ENCODE results near the gene MGAT5. TPM values are rescaled to one million over a fixed set of nuclear protein-coding genes. Genes with fewer than 3 reads are reported as not detected.

The MGAT5 gene
- 95.3 and 98.0 TPM in 2 replicates for total RNA-seq (2014; rRNA removed; shearing (Covaris generic))

DNA sequence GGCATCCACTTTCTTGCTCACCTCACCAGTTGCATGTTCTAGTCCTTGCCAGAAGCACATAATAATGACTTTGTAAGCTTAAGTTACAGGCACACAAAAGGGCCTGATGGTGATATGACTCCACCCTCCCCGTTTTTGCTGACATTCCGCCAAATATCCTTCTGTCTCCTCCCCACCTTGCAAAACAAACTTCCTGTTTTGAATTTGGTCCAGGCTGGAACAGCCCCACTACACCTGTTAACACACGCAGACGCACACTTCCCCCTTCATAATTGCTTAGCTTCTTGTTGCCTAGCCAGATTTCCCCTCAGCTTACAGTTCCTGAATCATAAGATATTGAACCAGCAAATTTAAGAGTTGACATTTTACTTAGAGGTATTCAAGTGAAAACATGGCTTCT, at the start of gene MGAT5:
Gene MGAT5, plus strand, starts transcription at position 269 of the 400 bp plus-strand sequence. CDS start 332 bp downstream, outside the sequence.
- H3K9me3 ChIP-seq (replicated peaks) = no peaks in the 10 kb centered on the region
- H3K27ac ChIP-seq = no peak within 1 kb of the TSS
- no peak for DNase-seq
- peaks cover 30% of the 10 kb centered on the region for H3K36me3 ChIP-seq
- H3K4me3 ChIP-seq = no peak within 1 kb of the TSS
- H3K4me1 ChIP-seq = peaks cover 3% of the 10 kb centered on the region
- H3K27me3 ChIP-seq = no peaks in the 10 kb centered on the region

DNA sequence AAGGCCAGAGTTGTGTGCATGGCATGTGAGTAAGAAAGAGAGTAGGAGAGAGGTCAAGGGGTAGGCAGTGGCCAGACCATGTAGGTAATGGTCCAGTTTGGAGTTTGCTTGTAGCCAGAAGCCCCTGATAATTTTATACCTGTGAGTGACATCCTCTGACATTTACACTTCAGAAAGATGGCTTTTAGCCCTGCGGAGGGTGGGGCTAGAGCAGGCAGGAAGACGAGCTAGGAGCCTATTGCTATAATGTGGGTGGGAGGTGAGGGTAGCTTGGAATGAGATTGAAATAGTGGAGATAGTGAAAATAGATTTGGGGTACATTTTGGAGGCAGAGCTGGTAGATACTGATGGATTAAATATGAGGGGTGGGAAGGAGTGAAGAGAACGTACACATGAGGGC, 48.8 kb upstream of the MGAT5 start:
- H3K27me3 ChIP-seq = no peaks in the 10 kb centered on the region
- peaks cover 44% of the 10 kb centered on the region for H3K4me1 ChIP-seq
- H3K9me3 ChIP-seq (replicated peaks) = no peaks in the 10 kb centered on the region
- no peak overlapping the region for H3K4me3 ChIP-seq
- no peak overlapping the region for H3K27ac ChIP-seq
- DNase-seq = no peak
- no peaks in the 10 kb centered on the region for H3K36me3 ChIP-seq

GRCh38 chr2:134206031-134206430, 47.8 kb upstream of the MGAT5 start:
- H3K36me3 ChIP-seq = no peaks in the 10 kb centered on the region
- peaks cover 39% of the 10 kb centered on the region for H3K4me1 ChIP-seq
- no peak overlapping the region for H3K27ac ChIP-seq
- no peaks in the 10 kb centered on the region for H3K27me3 ChIP-seq
- DNase-seq = no peak
- no peaks in the 10 kb centered on the region for H3K9me3 ChIP-seq (replicated peaks)
- H3K4me3 ChIP-seq = no peak overlapping the region

DNA sequence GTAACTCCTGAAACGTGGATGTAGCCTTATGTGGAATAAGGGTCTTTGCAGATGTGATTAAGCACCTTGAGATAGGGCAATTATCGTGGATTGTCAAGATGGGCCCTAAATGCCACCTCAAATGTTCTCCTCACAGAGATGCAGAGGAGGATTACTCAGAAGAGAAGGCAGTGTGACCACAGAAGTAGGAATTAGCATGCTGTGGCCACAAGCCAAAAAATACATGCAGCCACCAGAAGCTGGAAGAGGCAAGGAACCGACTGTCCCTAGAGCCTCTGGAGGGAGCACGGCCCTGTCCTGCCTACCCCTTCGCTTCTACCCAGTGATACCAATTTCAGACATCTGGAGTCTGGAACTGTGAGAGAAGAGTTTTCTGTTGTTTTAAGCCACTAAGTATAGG, 47.3 kb upstream of the MGAT5 start:
- H3K9me3 ChIP-seq (replicated peaks) = no peaks in the 10 kb centered on the region
- H3K36me3 ChIP-seq = no peaks in the 10 kb centered on the region
- DNase-seq = peak; percentile 39 to 67
- no peaks in the 10 kb centered on the region for H3K27me3 ChIP-seq
- H3K4me1 ChIP-seq = peaks cover 39% of the 10 kb centered on the region
- H3K4me3 ChIP-seq = no peak overlapping the region
- no peak overlapping the region for H3K27ac ChIP-seq

DNA sequence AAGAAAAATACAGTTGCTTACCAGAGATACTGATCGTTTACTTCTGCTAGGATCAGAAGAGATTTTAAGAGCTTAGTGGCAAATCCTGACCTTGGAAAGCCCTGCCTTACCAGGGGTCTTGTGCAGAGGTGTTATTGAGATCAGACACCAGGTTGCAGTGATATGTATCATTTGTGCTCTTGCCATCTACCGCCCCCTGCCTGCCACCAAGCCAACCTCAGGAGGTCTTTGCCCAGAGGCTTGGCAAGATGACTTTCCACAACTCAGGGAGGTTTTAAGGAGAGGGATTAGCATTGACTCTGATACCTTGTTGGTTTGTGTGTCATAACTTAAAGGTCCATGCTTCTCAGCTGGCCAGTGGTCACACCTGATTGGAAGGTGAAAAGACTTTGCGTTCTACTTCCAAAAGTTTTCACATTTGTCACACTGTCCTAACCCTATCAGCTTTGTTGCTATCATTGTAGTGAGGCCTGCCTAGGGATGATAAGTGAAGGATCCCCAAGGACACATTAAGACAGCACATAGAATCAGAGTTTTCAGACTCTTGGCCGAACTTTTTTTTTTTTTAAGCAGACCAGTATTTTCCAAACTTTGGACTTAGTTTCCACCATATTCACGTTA, 46.2 kb upstream of the MGAT5 start:
- Histone ChIP-seq H3K4me1 (peaks cover 31% of the 10 kb centered on the region), H3K36me3 (no peaks in the 10 kb centered on the region), H3K27me3 (no peaks in the 10 kb centered on the region), H3K27ac (no peak overlapping the region), H3K4me3 (no peak overlapping the region), H3K9me3 (replicated peaks) (no peaks in the 10 kb centered on the region)
- DNase-seq = peak; percentile 72 to 81

DNA sequence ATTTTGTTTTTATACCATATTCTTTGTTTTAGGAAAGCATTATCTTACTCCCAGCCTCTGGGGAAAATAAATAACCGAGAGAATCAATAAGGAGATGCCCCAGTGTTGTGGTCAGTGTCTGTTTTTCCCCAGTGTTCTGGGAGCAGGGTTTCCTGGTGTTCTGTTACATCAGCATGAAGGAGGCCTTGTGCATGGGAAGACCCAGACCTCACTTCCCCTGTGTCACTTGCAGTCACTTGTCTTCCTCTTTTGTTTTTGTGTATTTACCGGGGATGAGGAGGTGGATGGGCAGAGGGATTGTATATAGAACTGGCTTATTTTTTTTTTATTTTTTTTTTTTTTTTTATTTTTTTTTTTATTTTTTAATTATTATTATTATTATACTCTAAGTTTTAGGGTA, 45.0 kb upstream of the MGAT5 start:
- no peak overlapping the region for H3K4me3 ChIP-seq
- H3K4me1 ChIP-seq = peaks cover 27% of the 10 kb centered on the region
- no peaks in the 10 kb centered on the region; the same call in 1 of the 2 replicates for H3K9me3 ChIP-seq (replicated peaks)
- peak in 1 of 2 experiments; percentile 51 for DNase-seq
- no peak overlapping the region for H3K27ac ChIP-seq
- no peaks in the 10 kb centered on the region for H3K27me3 ChIP-seq
- H3K36me3 ChIP-seq = no peaks in the 10 kb centered on the region

- H3K4me3 ChIP-seq = no peak overlapping the region
- no peak for DNase-seq
- H3K4me1 ChIP-seq = peaks cover 9% of the 10 kb centered on the region
These were observed 41.1 kb upstream of the MGAT5 start for GRCh38 chr2:134212746-134213145.

DNA sequence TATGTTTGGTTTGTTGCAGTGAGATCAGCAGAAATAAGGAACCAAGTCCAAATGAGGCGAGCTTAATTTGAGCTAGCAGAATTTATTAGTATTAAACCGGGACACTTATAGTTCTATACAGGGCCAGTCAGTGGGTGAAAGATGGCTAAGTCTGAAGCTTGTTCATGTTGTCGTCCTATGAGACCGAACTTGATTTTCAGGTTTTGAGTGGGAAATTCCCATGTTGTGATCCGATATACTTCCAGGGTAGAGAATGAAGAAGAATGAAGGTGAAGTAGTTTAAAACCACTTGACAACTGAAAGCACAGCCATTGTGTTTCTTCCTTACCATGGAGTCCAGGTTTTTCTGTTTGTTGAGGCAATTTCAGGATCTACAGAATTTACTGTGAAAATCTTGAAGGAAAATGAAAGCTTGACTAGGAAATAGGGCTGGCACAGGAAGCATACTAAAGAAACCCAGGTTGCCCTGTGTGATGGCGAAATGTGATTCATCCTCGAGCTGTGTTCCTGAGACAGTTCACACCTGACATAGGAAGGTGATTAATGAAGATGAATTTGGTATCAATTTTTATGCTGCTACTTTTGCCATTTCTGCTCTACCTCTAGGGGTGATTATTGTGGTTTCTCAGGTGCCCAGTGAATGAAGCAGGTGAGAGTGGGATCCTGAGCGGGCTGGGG, 37.6 kb upstream of the MGAT5 start:
- no peak overlapping the region for H3K4me3 ChIP-seq
- DNase-seq = no peak
- H3K4me1 ChIP-seq = no peaks in the 10 kb centered on the region
- H3K27me3 ChIP-seq = no peaks in the 10 kb centered on the region
- H3K36me3 ChIP-seq = no peaks in the 10 kb centered on the region
- no peak overlapping the region for H3K27ac ChIP-seq
- no peaks in the 10 kb centered on the region; the same call in none of the 2 replicates for H3K9me3 ChIP-seq (replicated peaks)

More at GRCh38 chr2:134212746-134213145, 41.1 kb upstream of the MGAT5 start:
- no peaks in the 10 kb centered on the region for H3K36me3 ChIP-seq
- H3K27ac ChIP-seq = no peak overlapping the region
- no peaks in the 10 kb centered on the region; the same call in 1 of the 2 replicates for H3K9me3 ChIP-seq (replicated peaks)
- H3K27me3 ChIP-seq = no peaks in the 10 kb centered on the region

DNA sequence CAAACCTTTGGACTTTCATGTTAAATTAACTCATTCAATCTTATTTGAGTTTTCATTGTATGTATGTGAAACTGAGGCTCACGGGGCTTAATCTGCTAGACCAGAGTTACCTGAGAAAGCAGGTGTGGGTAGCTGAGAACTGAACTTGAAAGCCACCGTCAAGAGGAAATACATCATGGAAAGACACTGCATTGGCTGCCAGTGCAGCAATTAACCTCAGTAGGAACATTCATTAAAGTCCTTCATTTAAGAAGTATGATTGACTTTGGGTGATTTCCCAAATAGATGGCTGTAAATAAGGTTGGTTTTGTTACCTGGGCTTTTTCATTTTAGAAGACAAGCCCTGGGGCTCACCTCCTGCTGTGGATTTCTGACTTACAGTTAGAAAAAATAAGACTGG, 36.5 kb upstream of the MGAT5 start:
- no peak for DNase-seq
- no peak overlapping the region for H3K4me3 ChIP-seq
- H3K27me3 ChIP-seq = no peaks in the 10 kb centered on the region
- H3K27ac ChIP-seq = no peak overlapping the region
- no peaks in the 10 kb centered on the region; the same call in none of the 2 replicates for H3K9me3 ChIP-seq (replicated peaks)
- H3K36me3 ChIP-seq = no peaks in the 10 kb centered on the region
- H3K4me1 ChIP-seq = no peaks in the 10 kb centered on the region

DNA sequence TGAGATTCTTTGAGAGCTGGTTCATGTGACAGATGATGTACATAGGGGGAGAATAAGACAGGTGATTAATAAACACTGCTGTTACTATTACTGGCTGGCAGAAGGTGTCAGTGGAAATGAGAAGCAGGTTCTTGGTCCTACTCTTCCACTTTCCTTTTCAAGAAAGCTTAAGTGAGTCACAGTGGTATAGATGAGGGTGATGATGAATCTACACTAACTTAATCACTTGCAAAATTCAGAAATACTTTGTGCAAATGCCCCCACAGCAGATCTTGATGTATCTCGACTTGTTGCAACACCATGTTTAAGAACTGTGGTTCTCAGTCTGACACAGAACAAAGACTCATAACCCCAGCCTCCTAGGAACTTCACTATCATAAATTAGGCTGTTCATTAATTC, 35.9 kb upstream of the MGAT5 start:
- Histone ChIP-seq H3K4me3 (no peak overlapping the region), H3K4me1 (no peaks in the 10 kb centered on the region), H3K9me3 (replicated peaks) (no peaks in the 10 kb centered on the region; the same call in none of the 2 replicates), H3K27me3 (no peaks in the 10 kb centered on the region), H3K27ac (no peak overlapping the region), H3K36me3 (no peaks in the 10 kb centered on the region)
- no peak for DNase-seq

DNA sequence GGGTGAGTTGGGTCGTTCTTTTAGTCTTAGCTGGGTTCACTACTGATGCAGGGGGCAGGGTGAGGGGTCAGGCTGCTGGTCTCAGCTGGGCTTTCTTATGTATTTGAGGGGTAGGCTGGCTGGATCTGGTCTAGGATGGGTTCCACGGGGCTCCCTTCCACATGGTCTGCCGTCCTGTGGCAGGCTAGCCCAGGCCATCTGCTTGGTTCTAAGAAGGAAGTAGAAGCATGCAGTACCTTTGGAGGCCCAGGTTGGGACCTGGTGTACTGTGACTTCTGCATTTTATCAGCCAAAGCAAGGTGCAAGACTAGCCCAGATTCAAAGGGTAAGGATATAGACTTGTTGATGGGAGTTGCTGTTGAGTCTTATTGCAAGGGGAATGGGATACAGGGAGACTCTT, 35.5 kb upstream of the MGAT5 start:
- no peaks in the 10 kb centered on the region for H3K4me1 ChIP-seq
- H3K36me3 ChIP-seq = no peaks in the 10 kb centered on the region
- no peaks in the 10 kb centered on the region for H3K27me3 ChIP-seq
- DNase-seq = no peak
- no peak overlapping the region for H3K4me3 ChIP-seq
- H3K9me3 ChIP-seq (replicated peaks) = no peaks in the 10 kb centered on the region; the same call in none of the 2 replicates
- H3K27ac ChIP-seq = no peak overlapping the region

DNA sequence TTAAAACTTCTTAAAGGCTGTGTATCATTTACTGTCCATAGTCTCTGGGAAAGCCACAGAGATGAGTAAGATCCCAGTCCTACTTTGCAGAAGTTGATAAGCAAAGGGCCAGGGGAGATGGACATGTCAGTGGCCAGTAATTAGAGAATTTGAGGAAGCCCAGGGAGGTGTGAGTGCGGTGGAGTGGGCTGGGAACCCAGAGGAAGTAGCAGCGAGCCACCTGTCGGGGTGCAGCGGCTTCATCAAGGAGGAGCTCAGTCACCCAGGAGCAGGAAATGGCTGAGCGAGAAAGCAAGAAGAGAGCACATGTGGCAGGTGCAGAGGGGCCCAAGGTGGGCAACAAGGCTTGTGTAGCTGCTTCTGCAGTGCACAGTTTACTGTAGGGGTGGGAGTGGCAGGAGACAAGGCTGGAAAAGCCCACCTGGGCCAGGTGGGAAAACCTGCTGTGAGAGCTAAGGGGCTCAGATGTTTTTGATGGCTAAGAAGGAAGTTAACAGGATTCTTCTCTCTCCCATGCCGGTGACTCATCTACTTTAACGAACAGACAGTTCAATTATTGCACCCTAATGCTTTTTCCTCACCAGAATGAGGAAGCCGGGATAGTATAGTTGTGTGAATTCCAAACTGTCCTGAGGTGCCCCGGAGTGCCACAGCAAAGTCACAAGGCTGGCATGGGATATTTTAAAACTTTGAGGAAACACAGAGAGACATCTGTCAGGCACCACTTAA, 34.8 kb upstream of the MGAT5 start:
- Histone ChIP-seq H3K4me1 (no peaks in the 10 kb centered on the region), H3K27ac (no peak overlapping the region), H3K9me3 (replicated peaks) (no peaks in the 10 kb centered on the region; the same call in 1 of the 2 replicates), H3K27me3 (no peaks in the 10 kb centered on the region), H3K4me3 (no peak overlapping the region), H3K36me3 (no peaks in the 10 kb centered on the region)
- no peak for DNase-seq

DNA sequence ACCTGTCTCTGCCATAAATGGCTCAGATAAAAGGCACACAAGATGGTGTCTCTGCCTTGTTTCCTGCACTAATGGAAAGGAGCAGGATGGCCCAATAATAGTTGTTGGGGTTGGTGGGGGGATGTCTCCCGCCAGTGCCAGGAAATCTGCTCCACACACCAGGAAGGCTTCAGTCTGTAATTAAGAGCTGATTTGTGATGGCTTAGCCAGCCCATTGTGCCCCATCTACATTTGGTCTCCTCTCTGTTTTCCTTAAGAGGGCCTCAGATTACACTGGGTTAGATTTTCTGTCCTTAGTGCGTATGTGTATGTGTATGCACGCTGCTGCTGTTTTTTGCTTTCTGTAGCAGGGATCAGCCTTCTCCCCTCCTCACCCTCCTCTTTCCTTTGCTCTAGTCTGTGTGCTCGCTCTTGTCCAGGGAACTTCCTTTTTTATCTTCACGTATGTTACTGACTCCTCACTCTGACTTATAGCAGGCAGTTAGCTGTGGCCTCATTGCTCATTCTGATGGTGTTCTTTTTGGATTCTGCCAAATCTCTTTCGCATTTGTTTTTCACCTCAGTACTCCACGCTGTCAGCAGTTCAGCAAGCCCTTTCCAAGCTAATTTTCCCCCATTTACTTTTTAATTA, 33.4 kb upstream of the MGAT5 start:
- no peak overlapping the region for H3K27ac ChIP-seq
- H3K27me3 ChIP-seq = no peaks in the 10 kb centered on the region
- H3K36me3 ChIP-seq = no peaks in the 10 kb centered on the region
- H3K4me3 ChIP-seq = no peak overlapping the region
- no peaks in the 10 kb centered on the region for H3K4me1 ChIP-seq
- no peaks in the 10 kb centered on the region; the same call in 1 of the 2 replicates for H3K9me3 ChIP-seq (replicated peaks)
- no peak for DNase-seq

- H3K36me3 ChIP-seq = no peaks in the 10 kb centered on the region
- H3K27me3 ChIP-seq = no peaks in the 10 kb centered on the region
- peaks cover 9% of the 10 kb centered on the region for H3K9me3 ChIP-seq (replicated peaks)
- H3K4me1 ChIP-seq = no peaks in the 10 kb centered on the region
- no peak for DNase-seq
- no peak overlapping the region for H3K27ac ChIP-seq
- H3K4me3 ChIP-seq = no peak overlapping the region
These were observed 29.9 kb upstream of the MGAT5 start for GRCh38 chr2:134224005-134224404.

- Histone ChIP-seq H3K9me3 (replicated peaks) (peaks cover 9% of the 10 kb centered on the region), H3K27ac (no peak overlapping the region), H3K36me3 (no peaks in the 10 kb centered on the region), H3K4me1 (no peaks in the 10 kb centered on the region), H3K27me3 (no peaks in the 10 kb centered on the region), H3K4me3 (no peak overlapping the region)
- DNase-seq = no peak
These were observed 28.7 kb upstream of the MGAT5 start for GRCh38 chr2:134225173-134225572.
